Neural cell (in vitro differentiated cells): Measurements from ENCODE around the gene CLASP1. TPM values are rescaled to one million over a fixed set of nuclear protein-coding genes. Genes with fewer than 3 reads are reported as not detected.

Experiments
- H2AFZ ChIP-seq: fragments of 200-600, 300-800 bp; sonication (generic), shearing (Covaris generic); 2 replicates; pipeline ENCODE4 v1.6.0; 2014; ENCODE audit warnings: low read depth, mild to moderate bottlenecking, antibody characterized with exemption, low read length, moderate library complexity
- H3F3A ChIP-seq: fragments of 200-600 bp; shearing (Covaris generic); 2 replicates; pipeline ENCODE4 v1.6.1; 2016; ENCODE audit warnings: mild to moderate bottlenecking, moderate library complexity, mixed read lengths, antibody characterized with exemption, low read length; ENCODE audit not compliant: insufficient read depth, poor library complexity, severe bottlenecking
- H3K27ac ChIP-seq: fragments of 200-600, 300-800 bp; sonication (generic), shearing (Covaris generic); 2 replicates; pipeline ENCODE4 v1.5.1; 2014; ENCODE audit warnings: mild to moderate bottlenecking, low read length, moderate library complexity
- H3K27me3 ChIP-seq: fragments of 300-800, 200-600 bp; sonication (generic), shearing (Covaris generic); 2 replicates; pipeline ENCODE4 v1.6.0; 2014; ENCODE audit warnings: mild to moderate bottlenecking, low read depth, low read length, moderate library complexity; ENCODE audit not compliant: insufficient read depth
- H3K36me3 ChIP-seq: fragments of 300-800, 200-600 bp; sonication (generic), shearing (Covaris generic); 2 replicates; pipeline ENCODE4 v1.5.1; 2014; ENCODE audit warnings: mild to moderate bottlenecking, antibody characterized with exemption, low read length, moderate library complexity; ENCODE audit not compliant: insufficient read depth
- H3K4me2 ChIP-seq: fragments of 300-800, 200-600 bp; sonication (generic), shearing (Covaris generic); 2 replicates; pipeline ENCODE4 v1.6.0; 2014; ENCODE audit warnings: mild to moderate bottlenecking, low read length
- H3K4me3 ChIP-seq: fragments of 300-800, 200-600 bp; sonication (generic), shearing (Covaris generic); 2 replicates; pipeline ENCODE4 v1.5.1; 2014; ENCODE audit warnings: mild to moderate bottlenecking, low read length, moderate library complexity
- H3K79me2 ChIP-seq: fragments of 200-600 bp; shearing (Covaris generic); replicated peaks from 2 replicates; pipeline ENCODE4 v1.6.0; 2014; ENCODE audit warnings: mild to moderate bottlenecking, low read length, moderate library complexity; ENCODE audit not compliant: insufficient read depth
- H3K9ac ChIP-seq: fragments of 300-800, 200-600 bp; sonication (generic), shearing (Covaris generic); 2 replicates; pipeline ENCODE4 v1.6.1; 2016; ENCODE audit warnings: mild to moderate bottlenecking, low read length, mixed read lengths
- H3K9me2 ChIP-seq: fragments of 200-600 bp; shearing (Covaris generic); 2 replicates; pipeline ENCODE4 v1.6.1; 2016; ENCODE audit warnings: mild to moderate bottlenecking, low read length, mixed read lengths; ENCODE audit not compliant: insufficient read depth
- H3K9me3 ChIP-seq: fragments of 200-600, 300-800 bp; sonication (generic), shearing (Covaris generic); 2 replicates; pipeline ENCODE4 v1.6.1; 2016; ENCODE audit warnings: mild to moderate bottlenecking, mixed run types, low read length, moderate library complexity, mixed read lengths
- H4K20me1 ChIP-seq: fragments of 200-600 bp; shearing (Covaris generic); 2 replicates; pipeline ENCODE4 v1.6.1; 2016; ENCODE audit warnings: mild to moderate bottlenecking, mixed run types; ENCODE audit not compliant: insufficient read depth
- CTCF ChIP-seq: fragments of 450-650 bp; IDR thresholded peaks from 2 replicates; pipeline ENCODE4 v1.5.1; 2014; ENCODE audit warnings: antibody characterized with exemption, mild to moderate bottlenecking, moderate library complexity; ENCODE audit not compliant: poor library complexity, severe bottlenecking
- EP300 ChIP-seq: fragments of 450-650 bp; conservative IDR thresholded peaks from 2 replicates; pipeline ENCODE4 v1.6.1; 2014; ENCODE audit warnings: antibody characterized with exemption, mild to moderate bottlenecking, moderate library complexity; ENCODE audit not compliant: poor library complexity, severe bottlenecking
- EZH2 ChIP-seq: fragments of 200-600, 300-800 bp; shearing (Covaris generic), sonication (generic); IDR thresholded peaks from 2 replicates; pipeline ENCODE4 v1.6.1; 2014; ENCODE audit warnings: antibody characterized with exemption, low read length, borderline replicate concordance, mild to moderate bottlenecking; ENCODE audit not compliant: insufficient read depth, poor library complexity, severe bottlenecking
- MXI1 ChIP-seq: fragments of 450-650 bp; conservative IDR thresholded peaks from 2 replicates; pipeline ENCODE4 v1.6.1; 2014; ENCODE audit warnings: antibody characterized with exemption, mild to moderate bottlenecking; ENCODE audit not compliant: poor library complexity, severe bottlenecking
- POLR2AphosphoS5 ChIP-seq: IDR thresholded peaks from 2 replicates; pipeline ENCODE4 v1.6.1; 2012
- RAD21 ChIP-seq: fragments of 450-650 bp; conservative IDR thresholded peaks from 2 replicates; pipeline ENCODE4 v1.6.1; 2014; ENCODE audit warnings: antibody characterized with exemption, mild to moderate bottlenecking, moderate library complexity
- SMC3 ChIP-seq: fragments of 450-650 bp; conservative IDR thresholded peaks from 2 replicates; pipeline ENCODE4 v1.6.1; 2014; ENCODE audit warnings: antibody characterized with exemption, mild to moderate bottlenecking, moderate library complexity; ENCODE audit not compliant: poor library complexity
- TAF1 ChIP-seq: IDR thresholded peaks from 2 replicates; pipeline ENCODE4 v1.6.1; 2012; ENCODE audit warnings: low read depth
- polyA plus RNA-seq: library from polyadenylated mRNA; depleted of rRNA; stranded (reverse); fragments of >200 nt; gene quantifications from 2 replicates; pipeline ENCODE4 v1.2.3, GENCODE V29; 2014
- TF ChIP-seq, protein P1 (sequence below): IDR thresholded peaks from 2 replicates; pipeline ENCODE4 v1.6.1; 2012; ENCODE audit warnings: borderline replicate concordance

The CLASP1 gene
- polyA plus RNA-seq, 1 donor from 2014 or later, result 41.3 TPM

GRCh38 chr2:121359170-121359569 is 290.1 kb downstream of the CLASP1 start:
- no peak for TF ChIP-seq EZH2
- no peak for TF ChIP-seq SMC3
- no peak for TF ChIP-seq CTCF
- TF ChIP-seq, protein P1, sequence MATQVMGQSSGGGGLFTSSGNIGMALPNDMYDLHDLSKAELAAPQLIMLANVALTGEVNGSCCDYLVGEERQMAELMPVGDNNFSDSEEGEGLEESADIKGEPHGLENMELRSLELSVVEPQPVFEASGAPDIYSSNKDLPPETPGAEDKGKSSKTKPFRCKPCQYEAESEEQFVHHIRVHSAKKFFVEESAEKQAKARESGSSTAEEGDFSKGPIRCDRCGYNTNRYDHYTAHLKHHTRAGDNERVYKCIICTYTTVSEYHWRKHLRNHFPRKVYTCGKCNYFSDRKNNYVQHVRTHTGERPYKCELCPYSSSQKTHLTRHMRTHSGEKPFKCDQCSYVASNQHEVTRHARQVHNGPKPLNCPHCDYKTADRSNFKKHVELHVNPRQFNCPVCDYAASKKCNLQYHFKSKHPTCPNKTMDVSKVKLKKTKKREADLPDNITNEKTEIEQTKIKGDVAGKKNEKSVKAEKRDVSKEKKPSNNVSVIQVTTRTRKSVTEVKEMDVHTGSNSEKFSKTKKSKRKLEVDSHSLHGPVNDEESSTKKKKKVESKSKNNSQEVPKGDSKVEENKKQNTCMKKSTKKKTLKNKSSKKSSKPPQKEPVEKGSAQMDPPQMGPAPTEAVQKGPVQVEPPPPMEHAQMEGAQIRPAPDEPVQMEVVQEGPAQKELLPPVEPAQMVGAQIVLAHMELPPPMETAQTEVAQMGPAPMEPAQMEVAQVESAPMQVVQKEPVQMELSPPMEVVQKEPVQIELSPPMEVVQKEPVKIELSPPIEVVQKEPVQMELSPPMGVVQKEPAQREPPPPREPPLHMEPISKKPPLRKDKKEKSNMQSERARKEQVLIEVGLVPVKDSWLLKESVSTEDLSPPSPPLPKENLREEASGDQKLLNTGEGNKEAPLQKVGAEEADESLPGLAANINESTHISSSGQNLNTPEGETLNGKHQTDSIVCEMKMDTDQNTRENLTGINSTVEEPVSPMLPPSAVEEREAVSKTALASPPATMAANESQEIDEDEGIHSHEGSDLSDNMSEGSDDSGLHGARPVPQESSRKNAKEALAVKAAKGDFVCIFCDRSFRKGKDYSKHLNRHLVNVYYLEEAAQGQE, result no peak
- TF ChIP-seq POLR2AphosphoS5, result no peak
- no peak for TF ChIP-seq MXI1
- TF ChIP-seq EP300, result no peak
- TF ChIP-seq RAD21, result no peak
- H3K9me2 ChIP-seq, result no peaks in the 10 kb centered on the region
- H3K79me2 ChIP-seq, result no peaks in the 10 kb centered on the region
- peaks cover 11% of the 10 kb centered on the region for H3K36me3 ChIP-seq
- H3K4me3 ChIP-seq, result no peak overlapping the region
- H3K27ac ChIP-seq, result no peak overlapping the region
- H3K9me3 ChIP-seq, result no peaks in the 10 kb centered on the region
- H2AFZ ChIP-seq, result no peak overlapping the region
- H3K4me2 ChIP-seq, result no peak overlapping the region
- no peak overlapping the region for H3K9ac ChIP-seq
- H3F3A ChIP-seq, result no peaks in the 10 kb centered on the region
- H3K27me3 ChIP-seq, result no peaks in the 10 kb centered on the region
- no peaks in the 10 kb centered on the region for H4K20me1 ChIP-seq

DNA sequence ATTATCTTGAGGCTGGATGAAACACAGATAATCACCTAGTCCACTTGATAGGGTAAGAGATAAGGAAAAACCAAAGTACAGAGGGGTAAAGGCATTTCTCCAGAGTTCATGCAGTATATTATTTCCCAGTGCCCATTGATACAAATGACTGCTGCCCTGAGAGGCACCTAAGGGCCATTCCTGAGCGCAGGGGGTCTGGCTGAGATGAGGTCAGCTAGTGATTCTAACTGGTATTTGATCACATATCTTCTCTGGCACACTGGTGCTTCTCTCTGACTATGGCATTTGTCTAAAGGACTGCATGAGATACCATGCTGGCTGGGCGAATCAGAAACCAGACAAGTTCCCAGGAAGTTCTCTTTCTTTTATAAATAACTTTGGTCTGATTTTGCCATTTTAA is 291.0 kb downstream of the CLASP1 start:
- no peak overlapping the region for H2AFZ ChIP-seq
- TF ChIP-seq POLR2AphosphoS5 (no peak), EP300 (no peak), EZH2 (no peak), TAF1 (no peak)
- TF ChIP-seq, protein P1, result no peak
- H3K79me2 ChIP-seq, result no peaks in the 10 kb centered on the region
- no peak overlapping the region for H3K4me3 ChIP-seq
- H3K9me2 ChIP-seq, result no peaks in the 10 kb centered on the region
- H3K9ac ChIP-seq, result no peak overlapping the region
- no peak overlapping the region for H3K27ac ChIP-seq
- no peaks in the 10 kb centered on the region for H3F3A ChIP-seq
- no peaks in the 10 kb centered on the region for H4K20me1 ChIP-seq
- H3K27me3 ChIP-seq, result no peaks in the 10 kb centered on the region
- peaks cover 14% of the 10 kb centered on the region for H3K36me3 ChIP-seq
- no peak overlapping the region for H3K4me2 ChIP-seq
- no peaks in the 10 kb centered on the region for H3K9me3 ChIP-seq
